GM21576 (cell line): ENCODE results near the gene SPO11.
A peak's percentile ranks its signal among the peaks of the same experiment; 100 is the strongest.

Experiments used
- ATAC-seq: cut with Tn5 transposase; IDR thresholded peaks from one replicate; pipeline ENCODE4 v1.9.1; 2021; ENCODE audit warnings: mild to moderate bottlenecking, moderate library complexity; ENCODE audit not compliant: unreplicated experiment

Gene SPO11

GRCh38 chr20:57389695-57390603, 60.3 kb downstream of the SPO11 start:
- ATAC-seq: no peak

GRCh38 chr20:57390604-57391438, 61.2 kb downstream of the SPO11 start, which contains the start of gene RBM38:
Gene RBM38, plus strand, starts transcription at chr20:57391396. Its CDS starts 186 bp downstream, at chr20:57391582.
- peak; percentile 36 for ATAC-seq

DNA sequence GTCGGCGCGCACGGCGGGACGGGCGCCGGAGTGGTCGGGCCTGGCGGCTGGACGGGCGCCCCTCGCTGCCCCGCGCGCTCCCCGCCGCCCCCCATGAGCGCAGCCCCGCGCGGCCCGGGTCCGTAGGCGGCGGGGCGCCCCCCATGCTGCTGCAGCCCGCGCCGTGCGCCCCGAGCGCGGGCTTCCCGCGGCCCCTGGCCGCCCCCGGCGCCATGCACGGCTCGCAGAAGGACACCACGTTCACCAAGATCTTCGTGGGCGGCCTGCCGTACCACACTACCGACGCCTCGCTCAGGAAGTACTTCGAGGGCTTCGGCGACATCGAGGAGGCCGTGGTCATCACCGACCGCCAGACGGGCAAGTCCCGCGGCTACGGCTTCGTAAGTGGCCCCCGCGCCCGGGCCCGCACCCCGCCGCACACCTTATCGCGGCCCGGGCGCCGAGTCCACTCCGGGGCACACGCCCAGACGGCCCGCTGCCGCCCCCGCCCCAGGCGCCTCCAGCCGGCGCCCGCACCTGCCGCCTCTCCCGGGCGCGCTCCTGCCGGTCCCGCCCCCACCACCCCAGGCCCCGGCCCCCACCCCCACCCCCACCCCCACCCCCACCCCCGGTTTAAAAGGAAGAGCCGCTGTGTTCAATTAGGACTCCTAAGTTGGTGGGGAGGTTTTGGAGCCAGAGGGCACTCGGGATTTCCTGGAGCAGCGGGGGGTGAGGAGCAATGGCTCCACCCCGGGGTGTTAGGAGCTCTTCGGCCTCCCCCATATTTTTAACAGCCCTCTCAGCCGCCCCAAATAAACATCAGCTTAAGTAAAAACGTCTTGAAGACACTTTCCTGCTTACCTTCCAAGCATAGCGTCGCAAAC, 62.1 kb downstream of the SPO11 start:
- peak; percentile 10 for ATAC-seq

GRCh38 chr20:57392512-57393271, 63.1 kb downstream of the SPO11 start:
- peak; percentile 26 for ATAC-seq
